HG02678 (cell line): ENCODE data around the gene IAH1.

Source experiments
- ATAC-seq: cut with Tn5 transposase; IDR thresholded peaks from one replicate; pipeline ENCODE4 v1.9.1; 2021; ENCODE audit warnings: mild to moderate bottlenecking, moderate library complexity; ENCODE audit not compliant: unreplicated experiment

Gene IAH1

DNA sequence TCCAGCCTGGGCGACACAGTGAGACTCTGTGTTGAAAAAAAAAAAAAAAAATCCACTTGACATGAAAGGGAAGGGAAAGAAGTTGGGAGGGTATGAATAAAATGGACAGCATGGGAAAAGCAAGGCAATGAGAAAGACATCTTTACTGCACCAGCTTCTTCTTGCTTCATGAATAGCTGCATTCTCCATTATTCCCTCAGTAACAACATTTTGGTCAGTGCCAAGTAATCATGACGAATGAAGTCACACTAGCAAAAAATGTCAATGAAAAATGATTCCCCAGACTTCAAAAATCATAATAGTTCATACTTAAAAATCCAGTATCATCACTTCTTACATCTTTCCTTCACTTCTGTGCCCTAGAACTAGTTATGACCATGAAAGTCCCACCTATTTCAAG is 50.9 kb downstream of the IAH1 start:
- ATAC-seq, result no peak

DNA sequence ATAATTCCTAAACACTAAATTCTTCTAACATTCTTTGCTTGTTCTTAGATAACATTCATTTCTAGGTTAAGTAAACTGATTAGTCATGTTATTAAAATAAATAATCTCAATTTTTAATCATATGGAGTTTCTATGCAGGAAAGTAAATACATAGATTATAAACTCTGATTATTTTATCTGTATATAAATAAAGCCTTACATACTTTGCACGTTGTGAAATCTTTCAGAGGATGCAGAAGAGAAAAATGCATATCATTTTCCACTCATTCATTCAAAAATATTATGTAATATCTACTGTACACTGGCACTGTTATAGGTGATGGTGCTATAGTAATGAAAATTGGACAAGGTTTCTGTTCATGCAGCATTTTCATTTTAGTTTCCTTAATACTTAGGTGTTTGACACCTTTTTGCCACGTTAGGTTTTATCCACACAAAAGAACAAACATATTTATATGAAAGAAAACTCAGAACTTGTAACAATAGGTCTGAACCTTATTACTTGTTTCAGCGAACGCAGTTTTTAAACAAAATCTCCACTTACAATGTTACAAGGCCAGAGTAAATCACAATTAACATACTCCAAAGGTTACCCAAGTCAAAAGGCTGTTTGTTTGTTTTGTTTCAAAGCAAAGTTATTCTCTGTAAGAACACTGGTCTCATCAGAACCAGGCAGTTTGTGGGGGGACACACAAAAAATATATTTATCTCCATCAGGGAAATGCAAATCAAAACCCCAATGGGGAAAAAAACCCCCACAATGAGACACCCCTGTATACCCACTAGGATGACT is 53.8 kb downstream of the IAH1 start:
- no peak for ATAC-seq

DNA sequence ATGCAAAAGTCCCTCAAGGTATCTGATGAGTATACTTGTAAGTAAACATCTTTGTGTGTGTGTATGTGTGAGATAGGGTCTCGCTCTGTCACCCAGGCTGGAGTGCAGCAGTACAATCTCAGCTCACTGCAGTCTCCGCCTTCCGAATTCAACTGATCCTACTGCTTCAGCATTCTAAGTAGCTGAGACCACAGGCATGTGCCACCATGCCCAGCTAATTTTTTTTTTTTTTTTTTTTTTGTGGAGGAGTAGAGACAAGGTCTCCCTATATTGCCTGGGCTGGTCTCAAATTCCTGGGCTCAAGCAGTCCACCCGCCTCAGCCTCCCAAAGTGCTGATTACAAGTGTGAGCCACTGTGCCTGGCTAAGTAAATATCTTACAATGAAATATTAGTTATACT is 58.1 kb downstream of the IAH1 start:
- no peak for ATAC-seq

DNA sequence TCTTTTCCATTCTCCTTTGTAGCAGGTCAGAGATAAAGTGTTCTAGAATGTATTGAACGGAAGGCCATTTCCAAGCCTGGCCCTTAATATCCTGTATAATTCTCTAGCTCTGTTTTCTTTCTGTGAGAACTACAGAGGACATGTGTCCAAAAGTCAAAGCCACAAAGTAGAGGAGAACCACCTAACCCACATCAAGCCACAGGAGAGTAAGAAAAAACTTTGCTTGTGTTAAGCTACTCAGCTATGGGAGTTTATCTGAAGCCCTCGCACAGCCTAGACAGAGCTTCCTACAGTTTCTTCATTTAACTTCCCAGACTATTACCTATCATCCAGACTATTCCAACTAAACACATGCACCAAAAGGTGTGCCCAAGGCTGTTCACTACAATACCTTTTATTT is 59.3 kb downstream of the IAH1 start:
- no peak for ATAC-seq

DNA sequence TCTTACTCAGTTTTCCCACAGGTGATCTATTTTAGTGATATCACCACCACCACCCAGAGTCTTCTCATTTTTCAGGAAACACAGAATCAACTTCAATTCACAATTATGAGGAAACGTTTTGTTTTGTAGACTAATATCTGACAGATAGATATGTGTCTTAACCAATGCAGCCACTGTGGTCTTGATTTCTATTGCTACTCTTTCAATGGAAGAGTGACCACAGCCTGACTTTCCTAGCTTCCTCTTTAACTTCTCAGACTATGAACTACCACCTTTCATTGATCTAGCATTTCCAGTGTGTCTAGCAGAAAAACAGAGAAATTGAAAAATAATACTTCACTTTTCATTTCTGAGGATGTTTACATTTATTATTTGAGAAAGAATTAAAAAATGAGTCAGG is 60.8 kb downstream of the IAH1 start:
- ATAC-seq, result no peak

DNA sequence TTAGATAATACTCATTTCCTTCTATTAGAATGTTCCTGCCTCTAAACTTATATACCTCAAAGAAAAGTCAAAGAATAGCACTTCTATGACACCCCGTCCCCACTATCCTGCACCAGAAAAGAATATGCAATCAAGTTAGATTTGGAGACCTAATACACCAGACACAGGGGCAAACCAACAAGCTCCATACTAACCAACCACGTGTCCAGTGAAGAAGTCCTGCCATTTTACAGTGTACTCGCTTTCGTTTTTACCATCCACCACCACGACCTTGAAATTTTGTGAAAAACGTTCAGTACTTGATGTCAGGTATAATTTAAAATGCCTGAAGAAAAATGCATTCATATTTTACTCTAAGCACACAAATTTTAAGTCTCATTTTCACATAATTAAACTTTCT is 62.2 kb downstream of the IAH1 start:
- no peak for ATAC-seq

DNA sequence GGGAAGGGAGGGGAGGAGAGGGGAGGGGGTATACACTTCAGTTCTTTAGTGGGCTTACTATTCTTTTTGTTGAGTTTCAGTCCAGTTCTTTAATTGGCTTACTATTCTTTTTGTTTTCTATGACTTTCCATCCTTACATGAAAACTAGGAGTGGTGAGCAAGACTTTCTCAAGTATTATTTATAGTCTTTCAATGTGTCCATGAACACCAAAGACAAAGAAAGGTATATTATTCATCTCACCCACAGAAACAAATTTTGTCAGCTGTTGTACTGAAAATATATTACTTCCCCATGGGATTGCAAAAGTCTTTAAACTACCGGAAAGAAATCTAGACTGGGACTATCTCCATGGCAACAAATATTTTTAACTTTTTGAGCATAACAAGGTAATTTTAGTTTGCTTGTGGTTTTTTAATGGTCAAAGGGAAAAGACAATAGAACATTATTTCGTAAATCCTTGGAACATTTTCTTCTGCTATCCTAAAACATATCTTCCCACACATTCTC is 63.7 kb downstream of the IAH1 start:
- ATAC-seq, result no peak
